HCT116 (cell line): ENCODE results near the gene KRTAP9-7. TPM values are rescaled to one million over a fixed set of nuclear protein-coding genes. Genes with fewer than 3 reads are reported as not detected.

Experiments used
- ATAC-seq: fragments of 200-7000 bp; cut with Tn5 transposase; 2 replicates; pipeline ENCODE4 v1.9.1; 2020; ENCODE audit warnings: mild to moderate bottlenecking, moderate library complexity
- BruUV-seq: library from RNA; stranded (reverse); fragments of 400-500 nt; replicated peaks from 2 replicates; lab custom pipeline; 2021; lab: Mats Ljungman, UMichigan
- CTCF ChIA-PET: fragments of 300-600 bp; sonication (Branson Sonifier 250); formaldehyde crosslinking; loops from one replicate; lab custom pipeline; 2021; ENCODE audit warnings: antibody characterized with exemption; lab: Charles Lee
- POLR2A ChIA-PET: fragments of 300-600, 350-600 bp; sonication (Branson Sonifier 250); formaldehyde crosslinking; loops from one replicate; lab custom pipeline; 2021; ENCODE audit warnings: antibody characterized with exemption; lab: Charles Lee
- RAD21 ChIA-PET, 2 experiments: fragments of 300-600 bp; sonication (Branson Sonifier 250); formaldehyde crosslinking; loops; one replicate each; lab custom pipeline; 2023; ENCODE audit warnings: low total read pairs in 2 of 2; ENCODE audit not compliant: uncharacterized antibody in 2 of 2, unreplicated experiment in 2 of 2, low non-redundant PET in 1 of 2; lab: Charles Lee
- DNase-seq: peaks from one replicate; pipeline ENCODE4 v3.0.0-alpha.2; 2010; ENCODE audit warnings: low read depth, low spot score
- H2AFZ ChIP-seq: fragments of 200-600 bp; shearing (Covaris generic), sonication (generic); 2 replicates; pipeline ENCODE4 v1.6.1; 2017; ENCODE audit warnings: low read depth, mixed run types, mixed read lengths, antibody characterized with exemption, low read length; ENCODE audit not compliant: poor library complexity, severe bottlenecking
- H3K27ac ChIP-seq: 2 replicates; pipeline ENCODE4 v1.5.1; 2012; ENCODE audit warnings: low read depth, low read length
- H3K27me3 ChIP-seq: fragments of 200-600 bp; sonication (generic); 2 replicates; pipeline ENCODE4 v1.6.1; 2016; ENCODE audit warnings: mixed run types, low read length, mixed read lengths; ENCODE audit not compliant: insufficient read depth
- H3K36me3 ChIP-seq, 2 experiments: fragments of 200-500 bp in 1 of 2; fragments of 200-600 bp in 1 of 2; sonication (Bioruptor generic) in 1 of 2; sonication (generic) in 1 of 2; 2 replicates each; pipeline versions ENCODE4 v1.5.1 to v1.6.1; 2014 to 2016; ENCODE audit warnings: low read length in 2 of 2, inconsistent platforms in 1 of 2, mixed read lengths in 1 of 2, mixed run types in 1 of 2; ENCODE audit not compliant: insufficient read depth in 2 of 2, control insufficient read depth in 1 of 2
- H3K4me1 ChIP-seq, 2 experiments: fragments of 200-600 bp in 1 of 2; sonication (generic) in 1 of 2; 2 replicates each; pipeline versions ENCODE4 v1.5.1 to v1.6.1; 2012 to 2017; ENCODE audit warnings: low read length in 2 of 2, inconsistent platforms in 1 of 2, mild to moderate bottlenecking in 1 of 2, mixed read lengths in 1 of 2, mixed run types in 1 of 2, moderate library complexity in 1 of 2; ENCODE audit not compliant: insufficient read depth in 2 of 2, control insufficient read depth in 1 of 2
- H3K4me2 ChIP-seq: fragments of 200-600 bp; sonication (generic); 2 replicates; pipeline ENCODE4 v1.6.1; 2017; ENCODE audit warnings: mixed run types, low read length, mixed read lengths
- H3K4me3 ChIP-seq, 2 experiments: fragments of 200-600 bp in 1 of 2; sonication (generic) in 1 of 2; replicated peaks in 1 of 2; 2 replicates each; pipeline ENCODE4 v1.5.1; 2011 to 2016; ENCODE audit warnings: low read length in 2 of 2, control low read depth in 1 of 2, low read depth in 1 of 2, mild to moderate bottlenecking in 1 of 2, mixed read lengths in 1 of 2, mixed run types in 1 of 2
- H3K79me2 ChIP-seq: fragments of 200-600 bp; sonication (generic); 2 replicates; pipeline ENCODE4 v1.6.1; 2017; ENCODE audit warnings: mild to moderate bottlenecking, mixed run types, low read length, moderate library complexity, mixed read lengths; ENCODE audit not compliant: insufficient read depth
- H3K9ac ChIP-seq: fragments of 200-600 bp; sonication (generic); 2 replicates; pipeline ENCODE4 v1.6.1; 2016; ENCODE audit warnings: low read length, mixed read lengths
- H3K9me2 ChIP-seq: fragments of 200-600 bp; sonication (generic), shearing (Covaris generic); 2 replicates; pipeline ENCODE4 v1.6.1; 2017; ENCODE audit warnings: mixed run types, mild to moderate bottlenecking, moderate library complexity; ENCODE audit not compliant: insufficient read depth
- H3K9me3 ChIP-seq, 2 experiments: fragments of 200-500 bp in 1 of 2; fragments of 200-600 bp in 1 of 2; sonication (Bioruptor generic) in 1 of 2; sonication (generic) in 1 of 2; 2 replicates each; pipeline ENCODE4 v1.6.1; 2014 to 2017; ENCODE audit warnings: low read length in 2 of 2, mixed read lengths in 2 of 2, inconsistent platforms in 1 of 2, low read depth in 1 of 2, mild to moderate bottlenecking in 1 of 2, mixed run types in 1 of 2, moderate library complexity in 1 of 2; ENCODE audit not compliant: control insufficient read depth in 1 of 2, insufficient read depth in 1 of 2
- H4K20me1 ChIP-seq: fragments of 200-600 bp; sonication (generic), shearing (Covaris generic); 2 replicates; pipeline ENCODE4 v1.6.1; 2017; ENCODE audit warnings: mixed run types, mild to moderate bottlenecking, moderate library complexity; ENCODE audit not compliant: insufficient read depth
- EGR1 ChIP-seq: IDR thresholded peaks from 2 replicates; pipeline ENCODE4 v1.6.1; 2012; ENCODE audit warnings: low read depth
- ELF1 ChIP-seq: IDR thresholded peaks from 2 replicates; pipeline ENCODE4 v1.6.1; 2012; ENCODE audit warnings: low read depth, borderline replicate concordance
- EZH2 ChIP-seq: fragments of 200-600 bp; sonication (generic); IDR thresholded peaks from 2 replicates; pipeline ENCODE4 v1.6.1; 2017; ENCODE audit warnings: antibody characterized with exemption, mixed run types
- EZH2phosphoT487 ChIP-seq: fragments of 200-600 bp; IDR thresholded peaks from 2 replicates; pipeline ENCODE4 v1.6.1; 2018; ENCODE audit warnings: antibody characterized with exemption, borderline replicate concordance
- FOSL1 ChIP-seq: IDR thresholded peaks from 2 replicates; pipeline ENCODE4 v1.6.1; 2012; ENCODE audit warnings: low read depth
- JUND ChIP-seq: IDR thresholded peaks from 2 replicates; pipeline ENCODE4 v1.6.1; 2012
- MAX ChIP-seq: IDR thresholded peaks from 2 replicates; pipeline ENCODE4 v1.6.1; 2012
- RAD21 ChIP-seq: IDR thresholded peaks from 2 replicates; pipeline ENCODE4 v1.6.1; 2012; ENCODE audit warnings: low read depth, mild to moderate bottlenecking
- SRF ChIP-seq: IDR thresholded peaks from 2 replicates; pipeline ENCODE4 v1.6.1; 2012; ENCODE audit warnings: low read depth
- ZBTB33 ChIP-seq: IDR thresholded peaks from 2 replicates; pipeline ENCODE4 v1.6.1; 2011; ENCODE audit warnings: mild to moderate bottlenecking, low read length, moderate library complexity; ENCODE audit not compliant: insufficient replicate concordance; ENCODE audit errors: extremely low read depth
- ZFX ChIP-seq: fragments of 450-650 bp; IDR thresholded peaks from 2 replicates; pipeline ENCODE4 v1.6.1; 2017
- ZNF274 ChIP-seq: fragments of 200-500 bp; sonication (Bioruptor generic); IDR thresholded peaks from 2 replicates; pipeline ENCODE4 v1.6.1; 2014; ENCODE audit warnings: mild to moderate bottlenecking, low read depth, low read length, inconsistent platforms
- intact Hi-C: fragments of 100-400 bp; cut with micrococcal nuclease; formaldehyde crosslinking; loops from 2 replicates; pipeline ENCODE4 v1.10.0; 2022
- total RNA-seq: library from RNA; stranded (reverse); gene quantifications from one replicate; pipeline ENCODE4 v1.2.1, GENCODE V29; 2021; ENCODE audit not compliant: unreplicated experiment

KRTAP9-7 gene
- total RNA-seq, 1 experiment from 2014 or later = not detected

GRCh38 chr17:41311111-41311510 lies 35.6 kb downstream of the KRTAP9-7 start:
- TF ChIP-seq JUND = no peak
- no peak for TF ChIP-seq MAX
- TF ChIP-seq ZNF274 = no peak
- no peak for TF ChIP-seq ELF1
- TF ChIP-seq ZFX = no peak
- no peak for TF ChIP-seq SRF
- no peak for TF ChIP-seq EZH2phosphoT487
- TF ChIP-seq FOSL1 = no peak
- TF ChIP-seq ZBTB33 = no peak
- TF ChIP-seq EGR1 = no peak
- TF ChIP-seq RAD21 = no peak
- no peak for TF ChIP-seq EZH2
- CTCF ChIA-PET = no interaction called here
- Histone ChIP-seq H3K4me1 (no peaks in the 10 kb centered on the region), H3K9me2 (no peaks in the 10 kb centered on the region), H3K27ac (no peak overlapping the region), H2AFZ (no peak overlapping the region), H3K9me3 (no peaks in the 10 kb centered on the region), H3K4me3 (no peak overlapping the region), H3K4me2 (no peak overlapping the region), H3K79me2 (no peaks in the 10 kb centered on the region), H3K36me3 (no peaks in the 10 kb centered on the region), H3K9ac (no peak overlapping the region), H3K27me3 (no peaks in the 10 kb centered on the region), H4K20me1 (no peaks in the 10 kb centered on the region)
- RAD21 ChIA-PET = no interaction called here
- no TSS peak for BruUV-seq
- DNase-seq (no peak), ATAC-seq (no peak)
- intact Hi-C loops = no loop called here
- POLR2A ChIA-PET = no interaction called here
